Measurements from ENCODE around the gene SYNE3. TPM values are rescaled to one million over a fixed set of nuclear protein-coding genes. Genes with fewer than 3 reads are reported as not detected.

The SYNE3 gene
- total and polyA plus RNA-seq, 2 of the 8 experiments (the other 6 are each of a cell fraction or from before 2014, with no cell fraction given) = under 0.01 TPM; not detected in 1

DNA sequence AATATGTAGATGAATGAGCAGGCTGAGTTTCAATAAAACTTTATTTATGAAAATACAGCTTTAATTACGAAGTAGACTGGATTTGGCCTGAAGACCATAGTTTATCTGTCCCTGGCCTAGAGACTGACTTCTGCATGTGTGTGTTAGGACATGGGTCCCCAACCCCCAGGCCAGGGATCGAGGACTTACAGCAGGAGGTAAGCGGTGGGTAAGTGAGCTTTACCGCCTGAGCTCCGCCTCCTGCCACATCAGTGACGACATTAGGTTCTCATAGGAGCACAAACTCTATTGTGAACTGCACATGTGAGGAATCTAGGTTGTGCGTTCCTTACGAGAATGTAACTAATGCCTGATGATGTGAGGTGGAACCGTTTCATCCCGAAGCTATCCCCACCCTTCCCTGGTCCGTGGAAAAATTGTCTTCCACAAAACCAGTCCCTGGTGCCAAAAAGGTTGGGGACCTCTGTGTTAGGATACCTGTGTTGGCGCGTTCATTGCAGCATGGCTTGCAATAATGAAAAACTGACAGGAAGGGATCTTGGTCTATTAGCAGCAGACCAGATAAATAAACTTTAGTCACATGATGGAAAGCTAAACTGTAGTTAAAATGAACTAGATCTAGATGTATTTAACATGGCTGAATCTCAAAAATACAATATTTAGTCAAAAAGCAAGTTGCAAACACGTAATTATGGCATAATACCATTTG is 22.5 kb upstream of the SYNE3 start:
- Histone ChIP-seq H3K36me3 (ENCODE audit: control insufficient read depth in 2 of 4, insufficient read depth in 4 of 4, low read length in 3 of 4) (peaks cover 0 to 1% (median 0%) of the 10 kb centered on the region in 4 experiments; a peak in 1 of 8 replicates), H3K56ac (replicated peaks; ENCODE audit: insufficient read length, low read depth, low read length) (no peak overlapping the region), H3K9ac (replicated peaks in 1 of 4; ENCODE audit: extremely low read depth in 1 of 4, low read depth in 3 of 4, low read length in 3 of 4) (no peak overlapping the region), H3K18ac (ENCODE audit: extremely low read depth, low read length) (no peak overlapping the region), H2AFZ (ENCODE audit: low read length) (no peak overlapping the region), H3K4me1 (replicated peaks in 1 of 4; ENCODE audit: control insufficient read depth in 3 of 4, insufficient read depth in 4 of 4, low read length in 3 of 4) (peaks cover 0 to 13% (median 2%) of the 10 kb centered on the region in 4 experiments; a peak in 4 of 7 replicates), H3K23me2 (ENCODE audit: low read depth, low read length) (peaks cover 10% of the 10 kb centered on the region; the same call in 1 of the 2 replicates), H3K27me3 (replicated peaks in 1 of 4; ENCODE audit: control insufficient read depth in 3 of 4, extremely low read depth in 1 of 4, insufficient read depth in 3 of 4, low read length in 3 of 4) (no peaks in the 10 kb centered on the region), H3K23ac (ENCODE audit: insufficient read length) (no peak overlapping the region), H3K4me3 (ENCODE audit: extremely low read depth in 1 of 4, insufficient read depth in 2 of 4, low read depth in 3 of 4, low read length in 4 of 4) (no peak overlapping the region), H4K8ac (ENCODE audit: extremely low read depth, insufficient read depth, low read length) (no peak overlapping the region), H2BK20ac (ENCODE audit: low read length) (no peak overlapping the region), H3K14ac (ENCODE audit: insufficient read length) (no peak overlapping the region), H2BK5ac (ENCODE audit: low read depth, low read length) (no peak overlapping the region), H3K9me3 (ENCODE audit: insufficient read depth in 2 of 2, low read depth in 1 of 2, low read length in 1 of 2) (no peaks in the 10 kb centered on the region), H4K5ac (ENCODE audit: insufficient read length, low read depth, low read length) (no peak overlapping the region), H4K91ac (replicated peaks; ENCODE audit: insufficient read length, low read length) (no peak overlapping the region), H3K4ac (replicated peaks; ENCODE audit: insufficient read length, low read depth, low read length) (no peak overlapping the region), H3K79me1 (ENCODE audit: low read depth, low read length) (peaks cover 19% of the 10 kb centered on the region), H3K79me2 (ENCODE audit: control insufficient read depth in 1 of 2, insufficient read depth in 2 of 2, low read length in 2 of 2) (peaks cover 10 to 86% of the 10 kb centered on the region in 2 experiments), H2BK15ac (ENCODE audit: low read length) (no peak overlapping the region), H3K4me2 (ENCODE audit: insufficient read depth in 1 of 2, low read depth in 2 of 2, low read length in 2 of 2) (no peak overlapping the region), H4K20me1 (replicated peaks in 1 of 2; ENCODE audit: control insufficient read depth in 1 of 2, insufficient read depth in 2 of 2, low read length in 2 of 2) (peaks cover 30 to 43% of the 10 kb centered on the region in 2 experiments), H2BK120ac (replicated peaks; ENCODE audit: low read depth, low read length) (no peak overlapping the region), H2AK5ac (ENCODE audit: low read depth, low read length) (no peak overlapping the region), H3K27ac (ENCODE audit: low read depth, low read length) (no peak overlapping the region), H2BK12ac (ENCODE audit: low read depth, low read length) (no peak overlapping the region)
- TF ChIP-seq, protein P1, sequence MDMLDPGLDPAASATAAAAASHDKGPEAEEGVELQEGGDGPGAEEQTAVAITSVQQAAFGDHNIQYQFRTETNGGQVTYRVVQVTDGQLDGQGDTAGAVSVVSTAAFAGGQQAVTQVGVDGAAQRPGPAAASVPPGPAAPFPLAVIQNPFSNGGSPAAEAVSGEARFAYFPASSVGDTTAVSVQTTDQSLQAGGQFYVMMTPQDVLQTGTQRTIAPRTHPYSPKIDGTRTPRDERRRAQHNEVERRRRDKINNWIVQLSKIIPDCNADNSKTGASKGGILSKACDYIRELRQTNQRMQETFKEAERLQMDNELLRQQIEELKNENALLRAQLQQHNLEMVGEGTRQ (IDR thresholded peaks at IDR 0.05; ENCODE audit: low read length) = no peak
- ChIA-PET CTCF (ENCODE audit: partially characterized antibody) (interaction anchor here (1.1 to 1.5 kb wide), 2 partner anchors 11 to 107 kb away, joined by 3 to 6 read pairs; no protein-coding TSS in a partner anchor), POLR2A (ENCODE audit: partially characterized antibody) (interaction anchor here (0.9 kb wide), 1 partner anchor 13 kb away, joined by 3 read pairs; no protein-coding TSS in a partner anchor)
- DNase-seq (ENCODE audit: low read depth in 1 of 2, low spot score in 2 of 2) (no peak), FAIRE-seq (no peak)
- 90% methylated on average over 14 of the region's 14 CpGs; no CpG with 5 or more reads in 1 of the 2 experiments for WGBS, 2 experiments (ENCODE audit: extremely low coverage in 1 of 2, insufficient coverage in 1 of 2, insufficient read length in 1 of 2, insufficient replicate concordance in 2 of 2, low coverage in 1 of 2, low lambda C conversion rate in 2 of 2, missing lambda C conversion rate in 1 of 2)

Measured in H1 (cell line).